Suppressor macrophage treated with lipopolysaccharide for 1 hour (primary cell): ENCODE data around the gene DEUP1.

ENCODE experiments used
- DNase-seq, 3 donors: peaks; one replicate each; pipeline ENCODE4 v3.0.0-alpha.2; 2020 to 2022

Gene DEUP1

GRCh38 chr11:93481279-93481678, 150.7 kb downstream of the DEUP1 start:
- DNase-seq: peak in 1 of 3 donors; percentile 6

GRCh38 chr11:93481696-93482095, 151.2 kb downstream of the DEUP1 start:
- DNase-seq: peak; percentile 63 to 70 (median 66)

- peak in 1 of 3 donors; percentile 8 for DNase-seq
Measured at GRCh38 chr11:93482556-93482955, 152.0 kb downstream of the DEUP1 start.

- peak in 1 of 3 donors; percentile 3 for DNase-seq
Measured at GRCh38 chr11:93484716-93485115, 154.2 kb downstream of the DEUP1 start.

- DNase-seq: peak in 1 of 3 donors; percentile 13
Measured at GRCh38 chr11:93485983-93486382, 155.4 kb downstream of the DEUP1 start.

- peak in 1 of 3 donors; percentile 15 for DNase-seq
Measured at GRCh38 chr11:93487032-93487483, 156.5 kb downstream of the DEUP1 start.
